Measurements from ENCODE around the gene ANKRD62.

ANKRD62 gene

DNA sequence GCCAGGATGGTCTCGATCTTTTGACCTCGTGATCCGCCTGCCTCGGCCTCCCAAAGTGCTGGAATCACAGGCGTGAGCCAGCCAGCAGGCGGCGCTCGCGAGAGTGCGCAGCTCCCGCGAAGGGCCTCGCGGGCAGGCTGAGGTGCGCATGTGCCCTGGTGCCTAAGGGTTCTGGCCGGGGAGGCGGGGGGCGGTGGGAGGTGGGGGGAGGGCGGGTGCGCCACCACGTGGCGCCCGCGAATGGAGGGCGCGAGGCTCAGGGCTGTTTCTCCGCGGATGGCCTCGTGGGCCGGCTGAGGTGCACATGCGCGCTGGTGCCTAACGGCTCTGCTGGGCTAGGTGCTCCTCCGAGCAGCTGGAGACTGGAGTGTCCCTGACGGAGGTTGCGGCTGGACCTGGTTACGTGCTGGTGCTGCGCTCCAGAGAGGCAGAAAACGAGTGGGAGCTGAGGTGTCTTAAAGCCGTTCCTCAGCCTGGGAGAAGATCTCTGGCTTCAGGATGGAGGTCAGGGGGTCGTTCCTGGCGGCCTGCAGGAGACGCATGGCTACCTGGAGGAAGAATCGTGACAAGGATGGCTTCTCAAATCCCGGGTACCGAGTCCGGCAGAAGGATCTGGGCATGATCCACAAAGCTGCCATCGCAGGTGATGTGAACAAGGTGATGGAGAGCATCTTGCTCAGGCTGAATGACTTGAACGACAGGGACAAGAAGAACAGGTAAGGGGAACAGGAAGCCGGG is at the start of gene ANKRD62:
ANKRD62 (plus strand) TSS at position 324 of the 738 bp plus-strand sequence; CDS start at position 499, 175 bp downstream.
- H3K36me3 Mint-ChIP-seq (ENCODE audit: low read depth) = no peaks in the 10 kb centered on the region
- no peak within 1 kb of the TSS for H3K4me3 Mint-ChIP-seq

GRCh38 chr18:12044591-12044990 is 49.1 kb upstream of the ANKRD62 start:
- peaks cover 16% of the 10 kb centered on the region for H3K4me1 Mint-ChIP-seq (ENCODE audit: low read depth)
- no peak for DNase-seq
- H3K9me3 Mint-ChIP-seq = no peaks in the 10 kb centered on the region
- H3K27ac Mint-ChIP-seq = no peak overlapping the region
- no peak overlapping the region for H3K4me3 Mint-ChIP-seq
- H3K36me3 Mint-ChIP-seq (ENCODE audit: low read depth) = no peaks in the 10 kb centered on the region
- H3K27me3 Mint-ChIP-seq = peaks cover 20% of the 10 kb centered on the region

More for the DNA sequence above, at the start of gene ANKRD62:
- peaks cover 6% of the 10 kb centered on the region for H3K4me1 Mint-ChIP-seq (ENCODE audit: low read depth)
- no peak for DNase-seq
- peaks cover 13% of the 10 kb centered on the region for H3K27me3 Mint-ChIP-seq
- H3K27ac Mint-ChIP-seq = no peak within 1 kb of the TSS
- peaks cover 4% of the 10 kb centered on the region for H3K9me3 Mint-ChIP-seq

- Mint-ChIP-seq H3K36me3 (ENCODE audit: low read depth) (no peaks in the 10 kb centered on the region), H3K27me3 (peaks cover 15% of the 10 kb centered on the region), H3K9me3 (no peaks in the 10 kb centered on the region), H3K4me1 (ENCODE audit: low read depth) (peaks cover 15% of the 10 kb centered on the region), H3K4me3 (no peak overlapping the region), H3K27ac (no peak overlapping the region)
- no peak for DNase-seq
Measured at GRCh38 chr18:12046046-12046750, 47.4 kb upstream of the ANKRD62 start.

DNA sequence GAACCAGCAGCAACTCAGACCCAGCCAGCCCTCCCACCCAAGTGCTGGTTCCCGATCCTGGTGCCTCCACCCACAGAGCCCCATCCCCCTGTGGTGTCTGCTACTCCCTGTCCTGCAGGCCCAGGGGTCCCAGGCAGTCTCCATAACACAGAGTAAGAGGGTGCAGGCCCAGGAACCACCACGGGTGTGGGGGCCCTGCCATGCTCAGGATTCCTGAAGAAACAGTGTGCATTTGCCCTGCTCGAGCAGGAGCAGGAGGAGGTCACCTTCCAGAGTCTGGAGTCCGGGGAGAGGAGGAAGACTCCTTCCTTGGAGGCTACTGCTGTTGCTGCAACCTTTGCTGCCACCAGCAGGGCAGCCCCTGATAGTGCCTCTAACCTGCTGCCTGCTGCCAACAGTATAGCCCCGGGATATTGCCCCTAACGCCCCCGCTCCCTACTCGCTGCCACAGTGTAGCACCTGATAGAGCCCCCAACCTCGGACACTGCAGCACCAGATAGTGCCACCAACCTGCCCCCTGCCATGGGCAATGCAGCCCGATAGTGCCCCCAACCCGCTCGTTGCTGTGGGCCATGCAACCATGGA is 46.8 kb upstream of the ANKRD62 start:
- Mint-ChIP-seq H3K27ac (no peak overlapping the region), H3K9me3 (no peaks in the 10 kb centered on the region), H3K4me3 (no peak overlapping the region), H3K36me3 (ENCODE audit: low read depth) (no peaks in the 10 kb centered on the region), H3K27me3 (peaks cover 15% of the 10 kb centered on the region), H3K4me1 (ENCODE audit: low read depth) (peaks cover 9% of the 10 kb centered on the region)
- DNase-seq = no peak

- Mint-ChIP-seq H3K4me1 (ENCODE audit: low read depth) (peaks cover 7% of the 10 kb centered on the region), H3K4me3 (no peak overlapping the region), H3K36me3 (ENCODE audit: low read depth) (no peaks in the 10 kb centered on the region), H3K27me3 (peaks cover 17% of the 10 kb centered on the region), H3K9me3 (no peaks in the 10 kb centered on the region), H3K27ac (no peak overlapping the region)
- DNase-seq = no peak
Measured at GRCh38 chr18:12048010-12048826, 45.4 kb upstream of the ANKRD62 start.

GRCh38 chr18:12048827-12049175 is 44.8 kb upstream of the ANKRD62 start:
- DNase-seq = no peak
- peaks cover 13% of the 10 kb centered on the region for H3K27me3 Mint-ChIP-seq
- H3K27ac Mint-ChIP-seq = no peak overlapping the region

DNA sequence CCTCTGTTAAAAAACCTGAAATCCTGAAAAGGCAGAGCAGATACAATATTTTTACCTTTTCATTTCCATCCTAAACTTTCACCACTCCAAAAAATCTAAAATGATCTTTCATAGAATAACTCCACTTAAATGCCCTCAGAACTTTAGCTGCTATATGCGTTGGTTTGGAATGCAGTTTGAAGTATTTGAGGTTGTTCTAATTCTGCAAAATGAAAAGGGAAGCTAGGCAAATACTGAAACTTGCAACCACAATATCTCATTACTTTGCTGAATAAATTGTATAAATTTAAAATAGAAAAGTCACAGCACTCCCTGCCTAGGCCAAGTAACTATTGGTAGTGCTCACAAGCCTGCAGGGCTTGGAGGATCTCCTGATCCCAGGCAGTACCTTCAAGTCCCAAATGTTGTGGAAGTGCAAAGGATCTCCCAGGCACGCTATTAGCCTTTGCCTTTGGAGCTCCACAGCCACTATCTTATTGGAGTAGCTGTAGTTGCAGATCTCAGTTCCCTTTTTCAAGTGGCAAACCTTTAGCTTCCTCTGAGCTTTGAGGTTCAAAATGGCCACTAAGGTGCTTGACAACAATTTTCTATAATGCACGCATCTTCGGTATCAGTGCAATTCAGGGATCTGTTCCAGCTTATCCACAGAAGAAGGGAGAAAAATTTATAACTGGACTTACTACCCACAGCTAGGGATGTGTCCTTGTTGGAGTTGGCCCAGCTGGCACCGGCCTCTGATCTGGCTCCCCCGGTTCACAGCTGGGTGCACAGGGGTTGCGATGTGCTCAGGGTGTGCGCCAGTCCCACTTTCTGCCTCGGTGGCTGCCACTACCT is 43.4 kb upstream of the ANKRD62 start:
- no peaks in the 10 kb centered on the region for H3K9me3 Mint-ChIP-seq
- DNase-seq = no peak
- peaks cover 7% of the 10 kb centered on the region for H3K4me1 Mint-ChIP-seq (ENCODE audit: low read depth)
- no peak overlapping the region for H3K27ac Mint-ChIP-seq
- no peaks in the 10 kb centered on the region for H3K36me3 Mint-ChIP-seq (ENCODE audit: low read depth)
- peaks cover 9% of the 10 kb centered on the region for H3K27me3 Mint-ChIP-seq
- no peak overlapping the region for H3K4me3 Mint-ChIP-seq

More at GRCh38 chr18:12048827-12049175, 44.8 kb upstream of the ANKRD62 start:
- peaks cover 7% of the 10 kb centered on the region for H3K4me1 Mint-ChIP-seq (ENCODE audit: low read depth)
- no peak overlapping the region for H3K4me3 Mint-ChIP-seq
- H3K9me3 Mint-ChIP-seq = no peaks in the 10 kb centered on the region
- no peaks in the 10 kb centered on the region for H3K36me3 Mint-ChIP-seq (ENCODE audit: low read depth)

DNA sequence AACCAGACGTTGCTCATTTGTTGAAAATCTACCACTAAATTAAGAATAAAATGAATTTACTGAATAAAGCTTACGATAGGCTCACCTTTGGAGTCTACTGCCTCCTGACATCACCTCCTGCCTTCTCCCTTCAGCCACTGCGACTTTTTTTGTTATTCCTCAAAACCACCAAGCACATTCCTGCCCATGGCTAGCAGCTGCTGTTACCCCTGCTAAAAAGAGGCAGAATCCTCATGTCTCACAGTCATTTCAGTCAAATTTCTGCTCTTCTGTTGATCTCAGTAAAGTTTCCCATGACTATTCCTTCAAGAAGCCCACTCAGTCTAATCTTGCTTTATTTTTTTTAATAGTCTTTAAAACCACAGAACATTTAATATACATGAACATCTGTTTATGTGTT is 40.8 kb upstream of the ANKRD62 start:
- no peak overlapping the region for H3K27ac Mint-ChIP-seq
- no peak overlapping the region for H3K4me3 Mint-ChIP-seq
- H3K27me3 Mint-ChIP-seq = peaks cover 2% of the 10 kb centered on the region
- H3K9me3 Mint-ChIP-seq = no peaks in the 10 kb centered on the region
- H3K4me1 Mint-ChIP-seq (ENCODE audit: low read depth) = peaks cover 7% of the 10 kb centered on the region
- H3K36me3 Mint-ChIP-seq (ENCODE audit: low read depth) = no peaks in the 10 kb centered on the region
- no peak for DNase-seq

DNA sequence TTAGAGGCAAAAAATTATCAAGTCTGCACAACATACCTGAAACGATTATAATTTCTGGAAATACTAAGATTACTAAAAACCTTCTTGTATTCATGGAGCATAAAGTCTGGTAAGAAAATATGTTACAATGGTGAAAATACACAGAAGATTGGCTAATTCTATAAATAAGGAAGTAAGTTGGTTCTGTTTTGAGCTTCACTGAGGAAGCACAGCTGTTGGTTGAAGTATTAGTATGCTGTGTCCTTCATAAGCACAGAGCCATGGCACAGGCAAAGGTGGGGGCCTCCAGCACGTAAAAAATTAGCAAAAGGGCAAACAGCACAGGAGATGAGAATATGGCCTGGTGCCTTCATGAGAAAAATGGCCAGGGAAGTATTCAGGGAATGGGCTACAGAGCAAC is 40.4 kb upstream of the ANKRD62 start:
- H3K4me1 Mint-ChIP-seq (ENCODE audit: low read depth) = peaks cover 7% of the 10 kb centered on the region
- no peaks in the 10 kb centered on the region for H3K9me3 Mint-ChIP-seq
- no peak for DNase-seq
- H3K36me3 Mint-ChIP-seq (ENCODE audit: low read depth) = no peaks in the 10 kb centered on the region
- no peak overlapping the region for H3K27ac Mint-ChIP-seq
- H3K27me3 Mint-ChIP-seq = peaks cover 2% of the 10 kb centered on the region
- H3K4me3 Mint-ChIP-seq = no peak overlapping the region

DNA sequence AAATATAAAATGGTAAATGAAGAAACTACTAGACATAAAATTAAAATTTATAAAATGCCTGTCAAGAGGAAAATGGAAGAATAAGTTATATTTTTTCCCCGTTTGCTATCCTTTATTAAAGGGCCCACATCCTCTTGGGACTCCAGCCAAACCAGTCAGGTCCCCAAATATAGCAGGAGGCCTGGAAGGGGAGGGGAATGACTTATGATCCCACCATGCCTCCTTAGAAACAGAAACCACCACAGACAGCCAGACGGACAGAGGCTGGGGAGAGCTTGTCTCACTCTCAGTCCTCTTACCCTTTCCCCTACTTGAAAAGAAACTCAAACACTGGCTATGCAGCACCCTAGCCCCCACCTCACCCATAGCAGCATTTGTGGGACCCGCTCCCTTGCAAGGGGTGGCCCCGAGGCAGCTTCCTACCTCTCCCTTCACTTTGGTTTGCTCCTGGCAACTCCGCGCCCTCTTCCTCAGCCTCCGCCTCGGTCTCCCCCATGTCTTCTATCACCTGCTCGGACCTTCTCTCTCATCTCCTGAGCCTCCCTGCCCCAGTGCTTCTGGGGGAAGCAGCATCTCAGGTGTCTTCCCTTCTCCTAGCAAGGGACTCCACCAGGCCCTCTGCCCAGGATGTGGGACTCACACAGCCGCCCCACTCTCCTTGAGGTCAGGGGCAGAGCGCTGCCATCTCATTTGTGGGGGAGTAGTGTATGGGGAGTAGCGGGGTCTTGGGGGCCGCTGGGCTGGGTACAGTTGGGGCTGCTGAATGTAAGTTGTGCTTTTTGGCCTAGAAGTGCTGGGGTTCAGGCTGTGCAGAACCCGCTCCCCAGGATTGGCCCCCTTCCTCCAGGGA is 37.4 kb upstream of the ANKRD62 start:
- Mint-ChIP-seq H3K27ac (no peak overlapping the region), H3K36me3 (ENCODE audit: low read depth) (no peaks in the 10 kb centered on the region), H3K4me1 (ENCODE audit: low read depth) (no peaks in the 10 kb centered on the region), H3K9me3 (no peaks in the 10 kb centered on the region), H3K4me3 (no peak overlapping the region), H3K27me3 (peaks cover 2% of the 10 kb centered on the region)
- DNase-seq = no peak

DNA sequence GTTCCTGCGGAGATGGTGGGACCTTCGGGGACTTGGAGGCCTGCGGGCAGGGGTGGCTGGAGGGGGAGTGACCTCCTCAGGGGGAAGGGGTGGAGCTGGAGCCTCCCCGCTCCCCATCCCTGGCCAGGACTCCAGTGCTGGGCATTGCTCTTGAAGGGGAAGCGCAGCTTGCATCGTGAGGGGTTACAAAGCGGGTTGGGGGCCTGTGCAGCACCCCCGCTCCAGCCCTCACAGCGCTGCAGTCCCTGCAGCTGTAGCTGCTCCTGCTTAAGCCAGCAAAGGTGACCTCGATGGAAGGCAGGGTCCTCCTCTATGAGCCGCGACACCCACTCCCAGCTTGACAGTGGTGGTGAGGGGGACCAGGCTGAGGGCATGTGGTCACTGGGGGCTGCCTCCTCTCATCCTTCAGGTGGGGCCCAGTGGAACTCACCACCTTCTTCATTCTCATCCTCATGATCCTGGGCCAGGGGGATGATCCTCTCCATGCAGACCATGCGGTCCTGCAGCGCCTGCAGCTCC is 36.7 kb upstream of the ANKRD62 start:
- no peaks in the 10 kb centered on the region for H3K4me1 Mint-ChIP-seq (ENCODE audit: low read depth)

GRCh38 chr18:12057419-12058039 is 36.1 kb upstream of the ANKRD62 start:
- Mint-ChIP-seq H3K4me3 (no peak overlapping the region), H3K9me3 (no peaks in the 10 kb centered on the region), H3K27me3 (peaks cover 2% of the 10 kb centered on the region), H3K4me1 (ENCODE audit: low read depth) (no peaks in the 10 kb centered on the region), H3K27ac (no peak overlapping the region), H3K36me3 (ENCODE audit: low read depth) (no peaks in the 10 kb centered on the region)
- no peak for DNase-seq

More for the DNA sequence above, 36.7 kb upstream of the ANKRD62 start:
- Mint-ChIP-seq H3K36me3 (ENCODE audit: low read depth) (no peaks in the 10 kb centered on the region), H3K27me3 (peaks cover 2% of the 10 kb centered on the region), H3K27ac (no peak overlapping the region), H3K9me3 (no peaks in the 10 kb centered on the region), H3K4me3 (no peak overlapping the region)
- no peak for DNase-seq
